Measurements from ENCODE around the gene DNAH12.

DNA sequence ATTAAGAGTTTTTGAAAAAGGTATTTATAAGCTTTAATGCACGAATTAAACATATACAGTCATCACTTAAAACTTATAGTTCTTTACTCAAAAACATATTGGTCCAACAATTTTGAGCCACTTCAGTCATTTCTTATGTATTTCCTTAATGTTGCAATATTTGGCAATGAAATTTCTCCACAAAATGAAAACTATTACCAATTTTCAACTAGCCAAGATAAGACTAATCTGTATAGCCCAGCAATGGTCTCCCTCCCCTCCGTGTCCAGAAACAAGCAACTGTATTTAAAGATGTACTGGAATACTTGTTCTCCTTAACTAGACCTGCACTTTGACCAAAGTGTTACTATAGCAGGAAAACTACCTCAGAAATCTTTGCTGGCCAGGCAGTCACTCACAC, 43.8 kb upstream of the DNAH12 start:
- TF ChIP-seq, protein P1, sequence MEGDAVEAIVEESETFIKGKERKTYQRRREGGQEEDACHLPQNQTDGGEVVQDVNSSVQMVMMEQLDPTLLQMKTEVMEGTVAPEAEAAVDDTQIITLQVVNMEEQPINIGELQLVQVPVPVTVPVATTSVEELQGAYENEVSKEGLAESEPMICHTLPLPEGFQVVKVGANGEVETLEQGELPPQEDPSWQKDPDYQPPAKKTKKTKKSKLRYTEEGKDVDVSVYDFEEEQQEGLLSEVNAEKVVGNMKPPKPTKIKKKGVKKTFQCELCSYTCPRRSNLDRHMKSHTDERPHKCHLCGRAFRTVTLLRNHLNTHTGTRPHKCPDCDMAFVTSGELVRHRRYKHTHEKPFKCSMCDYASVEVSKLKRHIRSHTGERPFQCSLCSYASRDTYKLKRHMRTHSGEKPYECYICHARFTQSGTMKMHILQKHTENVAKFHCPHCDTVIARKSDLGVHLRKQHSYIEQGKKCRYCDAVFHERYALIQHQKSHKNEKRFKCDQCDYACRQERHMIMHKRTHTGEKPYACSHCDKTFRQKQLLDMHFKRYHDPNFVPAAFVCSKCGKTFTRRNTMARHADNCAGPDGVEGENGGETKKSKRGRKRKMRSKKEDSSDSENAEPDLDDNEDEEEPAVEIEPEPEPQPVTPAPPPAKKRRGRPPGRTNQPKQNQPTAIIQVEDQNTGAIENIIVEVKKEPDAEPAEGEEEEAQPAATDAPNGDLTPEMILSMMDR (IDR thresholded peaks at IDR 0.05; ENCODE audit: poor library complexity, severe bottlenecking) = no peak
- no peak for TF ChIP-seq EZH2 (IDR thresholded peaks at IDR 0.05; ENCODE audit: borderline replicate concordance, insufficient read depth, low read length, poor library complexity, severe bottlenecking)
- TF ChIP-seq POLR2AphosphoS5 (IDR thresholded peaks at IDR 0.05) = no peak
- TF ChIP-seq TAF1 (IDR thresholded peaks at IDR 0.05; ENCODE audit: low read depth) = no peak

All from neural cell (in vitro differentiated cells).